ENCODE results near the gene EID1. TPM values are rescaled to one million over a fixed set of nuclear protein-coding genes. Genes with fewer than 3 reads are reported as not detected.

Gene EID1
- total and polyA plus RNA-seq, 9 of the 15 experiments (the other 6 are each of a cell fraction or from before 2014, with no cell fraction given): 46.5 to 211 (median 143) TPM

DNA sequence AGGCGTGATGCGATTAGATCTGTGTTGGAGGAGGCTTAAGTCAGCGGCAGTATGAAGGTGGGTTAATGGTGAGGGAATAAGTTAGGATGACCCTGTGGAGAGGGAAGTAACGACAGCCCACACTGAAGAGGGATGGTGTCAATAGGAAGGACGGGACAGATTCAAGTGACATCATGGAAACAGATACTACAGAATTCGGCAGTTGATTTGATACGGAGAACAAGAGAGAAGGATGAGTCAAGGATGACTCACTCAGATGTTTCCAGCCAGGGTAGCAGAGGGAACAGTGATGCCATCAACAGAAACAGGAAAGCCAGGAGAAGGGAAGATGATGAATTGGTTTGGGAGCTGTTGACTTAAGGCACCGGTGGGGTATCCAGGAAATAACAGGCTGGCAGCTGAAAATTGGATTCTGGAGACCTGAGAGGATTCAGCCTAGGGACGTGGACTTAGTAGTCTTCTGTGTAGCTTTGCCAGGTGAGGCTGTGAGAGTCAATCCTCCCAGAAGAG lies 47.8 kb downstream of the EID1 start:
- Histone ChIP-seq H4K20me1 (replicated peaks; ENCODE audit: control insufficient read depth, insufficient read depth, low read length) (no peaks in the 10 kb centered on the region), H3K4me1 (replicated peaks in 1 of 2; ENCODE audit: control insufficient read depth in 2 of 2, insufficient read depth in 2 of 2, low read length in 2 of 2) (peaks cover 0 to 26% of the 10 kb centered on the region in 2 experiments; a peak in 3 of 5 replicates), H3K27ac (ENCODE audit: extremely low read depth, low read depth, low read length) (peak overlapping the region; percentile 8; the same call in 1 of the 3 replicates), H3K27me3 (ENCODE audit: control insufficient read depth in 2 of 2, insufficient read depth in 2 of 2, low read length in 2 of 2) (peaks cover 0 to 3% of the 10 kb centered on the region in 2 experiments; a peak in 2 of 5 replicates), H3K36me3 (ENCODE audit: control insufficient read depth, insufficient read depth, low read length) (no peaks in the 10 kb centered on the region), H3K9me3 (replicated peaks; ENCODE audit: control insufficient read depth, insufficient read depth, low read depth, low read length) (no peaks in the 10 kb centered on the region), H3K9me1 (ENCODE audit: control insufficient read depth, insufficient read depth, low read length) (no peaks in the 10 kb centered on the region), H2AFZ (ENCODE audit: low read depth, low read length) (peak overlapping the region; percentile 52; the same call in 1 of the 2 replicates), H3K4me3 (no peak overlapping the region), H3K79me2 (ENCODE audit: control insufficient read depth, insufficient read depth, low read length) (no peaks in the 10 kb centered on the region), H3K9ac (ENCODE audit: insufficient read depth in 1 of 2, low read depth in 2 of 2, low read length in 2 of 2) (no peak overlapping the region; a peak in 1 of 4 replicates), H3K4me2 (ENCODE audit: insufficient read depth, low read length) (peak overlapping the region; percentile 38)
- peak; percentile 92 for FAIRE-seq
- 14% methylated on average over 9 of the region's 9 CpGs for WGBS (ENCODE audit: insufficient coverage, low coverage, missing lambda C conversion rate)
- ChIA-PET CTCF (ENCODE audit: low intra/inter-chr PET ratio) (no interaction called here), POLR2A (interaction anchor here (0.5 to 1.4 kb wide), 4 partner anchors 9 to 1773 kb away, joined by 3 read pairs; no protein-coding TSS in a partner anchor)
- DNase-seq (ENCODE audit: extremely low read depth in 1 of 4, low spot score in 3 of 4): peak; percentile 22 to 68 (median 40)
- in situ Hi-C loops (cut with MboI): no loop called here
- intact Hi-C loops (cut with micrococcal nuclease): no loop called here
- ATAC-seq: peak; percentile 63; the same call in 2 of the 3 replicates
- BruUV-seq (replicated peaks): no TSS peak
- TF ChIP-seq MCM3 (IDR thresholded peaks at IDR 0.05) (no peak), CTBP1 (IDR thresholded peaks at IDR 0.05; ENCODE audit: borderline replicate concordance) (peak; percentile 98), RREB1 (CRISPR knock-in tag; IDR thresholded peaks at IDR 0.05) (0 out of 2 replicates have a peak, but pooled peaks have one; percentile 25), FOS (IDR thresholded peaks at IDR 0.05; ENCODE audit: extremely low read depth, insufficient read length) (peak; percentile 73), ZFP36 (IDR thresholded peaks at IDR 0.05; ENCODE audit: low read depth, low read length, partially characterized antibody) (peak; percentile 18), PML (IDR thresholded peaks at IDR 0.05; ENCODE audit: low read length) (no peak), KDM1A (IDR thresholded peaks at IDR 0.05) (peak in 1 of 2 experiments; percentile 41; a peak in 2 of 4 replicates), FOXK2 (conservative IDR thresholded peaks at IDR 0.05 in 1 of 2, IDR thresholded peaks at IDR 0.05 in 1 of 2; ENCODE audit: low read depth in 2 of 2) (peak; percentile 67 to 79; a peak in 3 of 4 replicates), SRSF1 (IDR thresholded peaks at IDR 0.05; ENCODE audit: low read depth, low read length) (no peak), HOXB6 (CRISPR knock-in tag; IDR thresholded peaks at IDR 0.05; ENCODE audit: borderline replicate concordance) (no peak), NONO (IDR thresholded peaks at IDR 0.05; ENCODE audit: low read depth in 2 of 2, low read length in 1 of 2) (no peak), HBP1 (CRISPR knock-in tag; IDR thresholded peaks at IDR 0.05) (0 out of 2 replicates have a peak, but pooled peaks have one; percentile 63), CREM (IDR thresholded peaks at IDR 0.05; ENCODE audit: low read depth) (peak; percentile 84), NEUROD1 (IDR thresholded peaks at IDR 0.05; ENCODE audit: borderline replicate concordance, low read depth, low read length, partially characterized antibody) (peak; percentile 52), MEIS2 (IDR thresholded peaks at IDR 0.05; ENCODE audit: partially characterized antibody) (peak; percentile 86), SMARCE1 (IDR thresholded peaks at IDR 0.05) (peak; percentile 94)
